ENCODE measurements around the gene EIF4A3. TPM values are rescaled to one million over a fixed set of nuclear protein-coding genes. Genes with fewer than 3 reads are reported as not detected.

EIF4A3 gene
- total RNA-seq, 6 donors from 2014 or later, result 48.2 to 86.2 (median 61.8) TPM

- DNase-seq, result no peak
- ATAC-seq (ENCODE audit: low FRiP score in 2 of 2), result no peak
Observed at GRCh38 chr17:80119271-80119791, 27.6 kb downstream of the EIF4A3 start.

GRCh38 chr17:80118601-80119270 is 28.2 kb downstream of the EIF4A3 start:
- no peak overlapping the region for H3K27ac ChIP-seq
- 93 to 97% methylated on average over 19 to 35 of the region's 35 CpGs for WGBS, 2 donors
- H3K4me3 ChIP-seq, result no peak overlapping the region
- H3K27me3 ChIP-seq, result no peaks in the 10 kb centered on the region
- ATAC-seq (ENCODE audit: low FRiP score in 2 of 2) (no peak), DNase-seq (peak in 1 of 2 donors; percentile 74)
- no peaks in the 10 kb centered on the region for H3K4me1 ChIP-seq
- TF ChIP-seq EP300 (IDR thresholded peaks at IDR 0.05) (no peak), POLR2AphosphoS5 (IDR thresholded peaks at IDR 0.05) (no peak), POLR2A (IDR thresholded peaks at IDR 0.05) (no peak), CTCF (IDR thresholded peaks at IDR 0.05) (no peak)
- no peaks in the 10 kb centered on the region for H3K9me3 ChIP-seq
- H3K36me3 ChIP-seq, result peaks cover 0 to 6% (median 2%) of the 10 kb centered on the region in 4 donors

More at GRCh38 chr17:80119271-80119791, 27.6 kb downstream of the EIF4A3 start:
- peaks cover 0 to 6% (median 2%) of the 10 kb centered on the region in 4 donors for H3K36me3 ChIP-seq
- no peaks in the 10 kb centered on the region for H3K27me3 ChIP-seq
- no peaks in the 10 kb centered on the region for H3K9me3 ChIP-seq
- H3K4me3 ChIP-seq, result no peak overlapping the region
- no peak for TF ChIP-seq POLR2AphosphoS5 (IDR thresholded peaks at IDR 0.05)
- no peak for TF ChIP-seq POLR2A (IDR thresholded peaks at IDR 0.05)
- TF ChIP-seq CTCF (IDR thresholded peaks at IDR 0.05), result no peak
- TF ChIP-seq EP300 (IDR thresholded peaks at IDR 0.05), result no peak
- H3K27ac ChIP-seq, result no peak overlapping the region
- 96% methylated on average over 16 to 24 of the region's 24 CpGs for WGBS, 2 donors
- no peaks in the 10 kb centered on the region for H3K4me1 ChIP-seq

GRCh38 chr17:80117491-80118401 is 29.2 kb downstream of the EIF4A3 start:
- H3K27me3 ChIP-seq, result no peaks in the 10 kb centered on the region
- peaks cover 0 to 9% (median 4%) of the 10 kb centered on the region in 4 donors for H3K36me3 ChIP-seq
- no peak overlapping the region for H3K27ac ChIP-seq
- no peaks in the 10 kb centered on the region for H3K9me3 ChIP-seq
- 94% methylated on average over 14 to 30 of the region's 31 CpGs for WGBS, 2 donors
- no peaks in the 10 kb centered on the region for H3K4me1 ChIP-seq
- TF ChIP-seq POLR2AphosphoS5 (IDR thresholded peaks at IDR 0.05) (no peak), EP300 (IDR thresholded peaks at IDR 0.05) (no peak), CTCF (IDR thresholded peaks at IDR 0.05) (no peak), POLR2A (IDR thresholded peaks at IDR 0.05) (no peak)
- peak in 1 of 2 donors; percentile 72 for DNase-seq
- H3K4me3 ChIP-seq, result no peak overlapping the region
- ATAC-seq (ENCODE audit: low FRiP score in 2 of 2), result no peak

GRCh38 chr17:80116921-80117380 is 30.0 kb downstream of the EIF4A3 start:
- Histone ChIP-seq H3K27me3 (no peaks in the 10 kb centered on the region), H3K4me3 (no peak overlapping the region), H3K27ac (no peak overlapping the region), H3K36me3 (peaks cover 0 to 15% (median 6%) of the 10 kb centered on the region in 4 donors), H3K9me3 (no peaks in the 10 kb centered on the region), H3K4me1 (no peaks in the 10 kb centered on the region)
- WGBS, 2 donors, result 91 to 93% methylated on average over 9 to 12 of the region's 13 CpGs
- TF ChIP-seq CTCF (IDR thresholded peaks at IDR 0.05) (no peak), POLR2A (IDR thresholded peaks at IDR 0.05) (no peak), POLR2AphosphoS5 (IDR thresholded peaks at IDR 0.05) (no peak), EP300 (IDR thresholded peaks at IDR 0.05) (no peak)
- DNase-seq (no peak), ATAC-seq (ENCODE audit: low FRiP score in 2 of 2) (no peak)
